ENCODE data around the gene PAPPA.

Gene PAPPA

GRCh38 chr9:116349684-116350083 lies 196.1 kb downstream of the PAPPA start:
- DNase-seq (ENCODE audit: low spot score), result no peak

DNA sequence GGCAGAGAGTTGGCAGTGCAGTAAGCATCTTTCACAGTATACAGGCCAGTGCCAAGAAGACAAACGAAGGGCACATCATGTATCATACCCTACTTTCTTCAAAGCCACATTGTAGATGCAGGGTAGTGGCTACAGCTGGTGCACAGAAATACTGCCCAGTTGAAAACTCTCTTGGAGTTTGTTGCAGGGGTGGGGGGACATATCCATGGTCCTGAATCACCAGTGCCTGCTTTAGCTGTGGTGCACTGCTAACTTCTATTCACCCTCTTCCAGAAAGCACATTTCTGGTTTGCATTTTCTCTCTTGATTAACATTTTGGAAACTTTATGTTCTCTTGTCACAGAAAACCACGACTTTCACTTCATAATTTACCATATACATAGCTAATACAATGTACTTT lies 196.6 kb downstream of the PAPPA start:
- DNase-seq (ENCODE audit: low spot score), result no peak

DNA sequence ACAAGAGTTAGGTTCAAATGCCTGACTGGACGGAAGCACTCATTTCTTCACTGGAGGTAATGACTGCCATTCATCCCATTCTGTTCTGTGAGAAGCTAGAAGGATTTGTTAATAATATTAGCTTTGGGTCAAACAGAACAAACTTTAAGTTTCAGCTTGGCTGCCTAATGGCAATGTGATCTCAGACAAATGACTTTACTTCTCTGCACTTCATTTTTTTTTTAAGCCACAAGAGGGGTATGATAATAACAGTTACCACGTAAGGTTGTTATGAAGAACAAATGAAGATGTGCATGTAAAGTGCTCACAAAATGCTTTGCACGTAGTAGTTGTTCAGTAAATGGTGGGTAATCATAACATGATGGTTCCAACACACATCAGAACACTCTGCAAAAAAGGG lies 199.4 kb downstream of the PAPPA start:
- no peak for DNase-seq (ENCODE audit: low spot score)

GRCh38 chr9:116355153-116355921 lies 201.7 kb downstream of the PAPPA start:
- no peak for DNase-seq (ENCODE audit: low spot score)

GRCh38 chr9:116358251-116358650 lies 204.7 kb downstream of the PAPPA start:
- DNase-seq (ENCODE audit: low spot score), result no peak

DNA sequence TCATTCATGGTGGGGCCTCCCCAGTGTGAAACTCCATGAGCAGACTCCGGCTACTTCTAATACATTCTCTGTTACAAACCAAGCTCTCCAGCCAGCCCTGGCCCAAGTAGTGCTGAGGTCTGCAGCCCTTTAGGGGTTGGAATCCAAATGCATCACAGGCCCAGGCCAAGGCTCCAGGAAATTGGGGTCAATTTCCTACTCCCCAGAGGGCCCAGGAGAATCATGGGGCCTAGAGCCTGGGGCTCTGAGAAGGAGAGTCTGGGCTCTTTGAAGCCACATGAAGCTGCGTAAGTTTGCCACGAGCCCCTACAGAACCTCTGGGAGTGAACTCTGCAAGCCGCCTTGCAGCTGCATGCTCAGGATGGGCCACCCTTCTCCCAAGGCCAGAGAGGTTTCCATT lies 206.4 kb downstream of the PAPPA start:
- no peak for DNase-seq (ENCODE audit: low spot score)

DNA sequence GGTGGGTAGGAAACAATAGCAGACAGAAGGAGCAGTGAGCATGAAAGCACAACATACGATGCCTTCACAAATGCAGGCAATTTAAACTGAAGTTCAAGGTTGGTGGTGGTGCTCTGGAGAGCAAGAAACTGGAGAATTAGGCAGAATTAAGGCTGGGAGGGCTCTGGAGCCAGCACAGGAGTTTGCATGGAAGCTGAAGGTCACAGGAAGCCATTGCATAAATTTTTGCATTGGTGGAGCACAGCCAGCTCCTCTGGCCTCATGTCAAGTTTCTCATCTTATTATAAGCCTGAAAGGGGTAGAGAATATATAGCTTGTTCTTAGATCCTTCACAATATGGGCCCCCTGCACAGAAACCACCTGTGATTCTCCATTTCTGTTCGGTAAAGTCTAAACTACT lies 207.4 kb downstream of the PAPPA start:
- DNase-seq (ENCODE audit: low spot score), result no peak

DNA sequence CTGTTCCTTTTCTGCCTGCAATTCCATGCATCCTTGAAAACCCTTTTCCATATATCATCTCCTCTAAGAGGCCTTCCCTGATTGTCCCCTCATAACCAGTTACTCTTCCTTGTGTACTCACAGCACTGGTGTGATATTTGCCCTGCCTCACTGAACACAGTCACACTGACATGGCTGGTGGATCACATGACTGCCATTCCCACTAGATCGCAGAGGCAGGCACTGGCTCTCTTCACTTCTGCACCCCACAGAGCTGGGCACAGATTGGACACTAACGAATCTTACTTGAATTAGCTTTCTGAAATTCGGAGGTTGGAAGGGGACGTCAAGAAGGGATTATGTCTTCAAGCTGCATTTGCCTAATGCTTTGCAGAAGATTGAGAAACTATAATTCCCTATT lies 208.0 kb downstream of the PAPPA start:
- DNase-seq (ENCODE audit: low spot score), result no peak

GRCh38 chr9:116362493-116362892 lies 208.9 kb downstream of the PAPPA start:
- DNase-seq (ENCODE audit: low spot score), result no peak

DNA sequence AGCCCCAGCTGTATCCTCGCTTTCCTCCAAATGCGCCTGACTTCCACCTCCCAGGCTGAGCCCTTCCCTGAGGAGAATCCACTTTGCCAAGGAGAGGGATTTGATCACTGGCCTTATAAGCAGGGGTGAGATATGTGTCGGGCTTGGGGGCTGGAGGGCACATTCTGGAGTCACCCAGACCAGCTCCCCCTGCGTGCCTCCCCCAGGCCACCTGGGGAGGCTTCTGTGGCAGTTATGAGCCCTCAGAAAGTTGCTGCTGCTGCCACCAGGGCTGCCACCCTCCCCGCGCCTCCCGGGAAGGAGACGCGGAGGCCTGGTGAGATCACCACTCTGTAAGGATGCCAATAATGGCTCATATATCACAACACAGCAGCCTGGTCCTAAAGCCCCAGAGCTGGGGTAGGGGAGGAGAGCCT lies 211.5 kb downstream of the PAPPA start:
- no peak for DNase-seq (ENCODE audit: low spot score)

- DNase-seq (ENCODE audit: low spot score), result no peak
Measured at GRCh38 chr9:116366241-116366640, 212.7 kb downstream of the PAPPA start.

DNA sequence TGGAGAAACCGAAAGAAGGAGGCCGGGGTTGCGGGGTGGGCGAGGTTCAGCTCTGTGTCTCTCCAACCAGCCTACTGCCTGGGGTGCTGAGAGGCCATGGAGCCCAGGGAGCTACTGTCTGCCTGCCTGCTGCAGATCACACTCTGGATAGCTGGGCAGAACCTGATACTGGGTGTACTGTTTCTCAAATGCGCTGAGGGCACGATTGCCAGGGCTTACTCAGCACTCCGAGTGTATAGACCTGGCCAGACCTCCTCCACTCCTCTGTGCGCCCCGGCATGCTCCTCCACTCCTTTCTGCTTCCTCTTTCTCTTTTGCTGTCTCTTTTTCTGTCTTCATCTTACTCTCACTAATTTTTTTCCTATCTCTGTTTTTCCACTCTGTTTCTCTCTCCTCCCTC lies 215.1 kb downstream of the PAPPA start:
- no peak for DNase-seq (ENCODE audit: low spot score)

GRCh38 chr9:116369706-116370105 lies 216.1 kb downstream of the PAPPA start:
- no peak for DNase-seq (ENCODE audit: low spot score)

GRCh38 chr9:116370556-116370955 lies 217.0 kb downstream of the PAPPA start:
- no peak for DNase-seq (ENCODE audit: low spot score)

- no peak for DNase-seq (ENCODE audit: low spot score)
Measured at GRCh38 chr9:116372081-116372673, 218.6 kb downstream of the PAPPA start.

- no peak for DNase-seq (ENCODE audit: low spot score)
Measured at GRCh38 chr9:116372786-116373185, 219.2 kb downstream of the PAPPA start.

DNA sequence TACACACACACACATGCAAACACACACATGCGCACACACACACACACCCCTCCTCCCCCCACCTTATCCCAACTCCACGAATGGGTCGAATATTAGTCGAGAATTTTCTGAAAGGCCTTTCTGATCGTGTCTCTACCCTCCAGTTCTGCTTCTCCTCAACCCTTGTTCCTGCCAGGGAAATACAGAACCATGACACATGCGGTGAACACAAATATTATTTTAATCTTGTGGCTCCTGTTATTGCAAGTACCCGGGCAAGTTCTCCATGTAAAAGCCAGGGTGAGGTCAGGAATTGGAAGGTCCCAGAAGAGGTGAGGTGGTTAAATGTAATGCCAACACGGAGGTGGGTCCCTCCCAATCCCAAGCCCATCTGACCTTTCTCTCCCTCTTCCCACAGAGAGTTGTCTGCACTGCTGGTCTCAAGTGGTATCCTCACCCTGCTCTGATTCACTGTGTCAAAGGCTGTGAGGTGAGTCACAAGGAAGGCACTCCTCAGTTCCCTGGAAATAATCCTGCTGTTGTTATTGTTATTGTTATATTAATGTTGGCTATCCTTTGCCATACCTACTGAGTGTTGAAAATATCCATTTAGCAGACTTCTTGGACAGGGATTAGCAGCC lies 223.7 kb downstream of the PAPPA start:
- DNase-seq (ENCODE audit: low spot score), result no peak

GRCh38 chr9:116378873-116379272 lies 225.3 kb downstream of the PAPPA start:
- DNase-seq (ENCODE audit: low spot score), result no peak

DNA sequence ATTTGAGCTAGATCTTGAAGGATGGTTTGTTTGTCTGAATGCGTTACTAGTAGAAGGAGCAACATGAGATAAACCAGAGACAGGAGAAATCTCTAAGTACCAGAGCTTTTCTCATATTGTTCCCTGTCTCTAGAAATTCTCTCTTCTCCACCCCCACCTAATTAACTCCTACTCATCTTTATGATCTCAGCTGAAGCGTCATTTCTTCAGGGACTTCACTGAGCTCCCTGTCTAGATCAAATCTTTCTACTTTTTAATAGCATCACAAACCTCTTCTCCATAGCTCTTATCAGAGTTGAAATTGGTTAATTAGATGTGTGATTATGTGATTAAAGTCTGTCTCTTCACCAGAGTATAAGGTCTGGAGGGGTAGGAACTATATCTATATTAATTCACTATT lies 226.2 kb downstream of the PAPPA start:
- DNase-seq (ENCODE audit: low spot score), result no peak

DNA sequence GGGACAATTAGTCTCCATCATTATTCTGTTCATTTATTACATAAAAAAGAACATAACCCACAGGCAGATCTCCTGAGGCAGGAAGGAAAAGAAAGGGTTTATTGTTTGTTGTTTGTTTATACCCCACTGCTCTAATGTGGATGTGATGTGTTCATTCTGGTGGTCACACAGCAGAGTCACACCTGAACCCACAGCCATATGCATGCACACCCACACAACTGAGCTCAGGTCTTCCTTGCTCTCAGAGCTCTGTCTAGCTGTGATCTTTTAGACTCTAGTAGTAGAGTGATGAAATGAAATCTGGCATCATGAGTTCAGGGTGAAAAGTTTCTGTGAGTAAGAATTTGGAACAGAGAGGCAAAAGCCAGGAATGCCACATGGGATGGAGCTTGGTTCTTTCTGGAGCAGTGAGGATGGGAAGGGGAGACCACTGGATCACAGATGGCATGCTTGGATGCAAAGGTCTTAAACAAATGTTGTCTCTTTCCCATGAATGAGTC lies 227.0 kb downstream of the PAPPA start:
- no peak for DNase-seq (ENCODE audit: low spot score)

DNA sequence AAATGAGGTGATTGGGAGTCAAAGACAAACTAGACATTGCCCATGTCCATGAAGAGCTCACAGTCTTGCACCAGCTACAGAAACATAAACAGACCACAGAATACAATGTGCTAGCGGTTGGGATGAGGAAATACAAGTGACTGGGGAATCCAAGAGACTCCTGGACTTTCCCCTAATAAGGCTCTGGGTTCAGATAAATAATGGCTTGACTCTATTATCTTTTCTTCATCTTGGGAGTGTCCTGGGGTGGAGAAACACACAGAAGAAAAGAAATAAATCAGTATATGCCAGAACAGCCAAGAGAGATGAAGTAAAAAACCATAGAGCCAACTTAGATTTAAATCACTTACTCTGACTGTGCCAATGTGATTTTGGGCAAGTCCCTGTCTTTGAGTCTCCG lies 227.8 kb downstream of the PAPPA start:
- DNase-seq (ENCODE audit: low spot score), result no peak

GRCh38 chr9:116382053-116382452 lies 228.5 kb downstream of the PAPPA start:
- DNase-seq (ENCODE audit: low spot score), result no peak

GRCh38 chr9:116383133-116383532 lies 229.5 kb downstream of the PAPPA start:
- DNase-seq (ENCODE audit: low spot score), result no peak

Data from activated CD4-positive, alpha-beta T cell treated with anti-CD3 and anti-CD28 coated beads, Interleukin-2, Interleukin-4, amounts not matched to agents 100 ng/mL and 50 ng/mL, durations not matched to agents 16 hours and 8 hours (primary cell).